ENCODE results near the gene OR52E6.

DNA sequence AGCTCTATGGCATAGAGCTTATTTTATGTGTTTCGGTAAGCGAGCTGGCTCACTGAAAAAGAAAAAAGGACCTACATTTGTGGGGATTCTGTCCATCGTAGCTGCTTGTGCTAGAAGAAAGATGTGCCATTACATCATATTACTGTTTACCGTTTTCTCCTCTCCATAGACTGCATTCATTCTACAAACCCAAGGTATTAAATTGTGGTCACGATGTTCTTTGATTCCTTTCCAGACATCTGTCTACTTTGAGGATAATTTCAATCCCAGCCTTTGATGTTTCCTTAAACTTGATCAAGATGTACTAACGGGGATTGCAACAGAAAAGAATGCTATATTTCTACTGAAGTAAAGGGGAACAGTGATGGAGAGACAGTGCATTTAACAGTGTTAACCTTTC lies 45.2 kb downstream of the OR52E6 start:
- TF ChIP-seq CTCF (IDR thresholded peaks at IDR 0.05): no peak
- no peak for TF ChIP-seq ZFX (IDR thresholded peaks at IDR 0.05; ENCODE audit: borderline replicate concordance)

Data from 22Rv1 (cell line).